Mucosa of stomach (tissue), 1 donor: Measurements from ENCODE around the gene RARRES1.

Source experiments
- H3K27me3 ChIP-seq: one replicate; pipeline ENCODE4 v1.7.0; 2013; ENCODE audit warnings: mild to moderate bottlenecking, low read length; ENCODE audit not compliant: control insufficient read depth, insufficient read depth
- H3K36me3 ChIP-seq: one replicate; pipeline ENCODE4 v1.7.0; 2013; ENCODE audit warnings: low read length; ENCODE audit not compliant: control insufficient read depth, insufficient read depth
- H3K4me1 ChIP-seq: one replicate; pipeline ENCODE4 v1.7.0; 2013; ENCODE audit warnings: mild to moderate bottlenecking, low read length; ENCODE audit not compliant: control insufficient read depth, insufficient read depth
- H3K4me3 ChIP-seq: one replicate; pipeline ENCODE4 v1.7.0; 2013; ENCODE audit warnings: low read length
- H3K9ac ChIP-seq: one replicate; pipeline ENCODE4 v1.7.0; 2013; ENCODE audit warnings: mild to moderate bottlenecking, low read length, moderate library complexity
- H3K9me3 ChIP-seq: one replicate; pipeline ENCODE4 v1.7.0; 2013; ENCODE audit warnings: mild to moderate bottlenecking, low read length, moderate library complexity; ENCODE audit not compliant: control insufficient read depth
- donor health status: Pancreatic carcinoma.

The RARRES1 gene

GRCh38 chr3:158753854-158754253, 21.6 kb upstream of the RARRES1 start:
- H3K9me3 ChIP-seq = no peaks in the 10 kb centered on the region
- H3K27me3 ChIP-seq = no peaks in the 10 kb centered on the region
- no peaks in the 10 kb centered on the region for H3K36me3 ChIP-seq
- no peaks in the 10 kb centered on the region for H3K4me1 ChIP-seq
- H3K4me3 ChIP-seq = no peak overlapping the region
- H3K9ac ChIP-seq = no peak overlapping the region

DNA sequence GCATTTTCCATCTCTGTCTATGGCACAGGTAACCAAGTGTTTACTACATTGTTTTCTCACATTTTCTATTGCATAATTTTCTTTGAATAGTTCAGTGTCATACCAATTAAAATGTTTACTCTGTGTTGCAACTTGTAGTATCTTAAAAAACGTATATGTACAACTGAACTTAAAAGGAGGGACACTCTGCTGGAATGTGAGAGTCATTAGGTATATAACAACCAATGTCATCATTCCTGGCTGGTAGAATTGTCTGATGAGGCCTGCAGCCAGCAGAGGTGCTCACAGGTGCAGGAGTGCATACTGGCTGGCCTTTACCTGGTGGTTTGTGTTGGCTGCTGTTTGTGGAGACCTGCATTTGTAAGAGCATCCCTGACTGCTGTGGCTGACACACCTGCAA, 19.1 kb upstream of the RARRES1 start:
- Histone ChIP-seq H3K4me3 (no peak overlapping the region), H3K36me3 (no peaks in the 10 kb centered on the region), H3K27me3 (no peaks in the 10 kb centered on the region), H3K9ac (no peak overlapping the region), H3K9me3 (no peaks in the 10 kb centered on the region), H3K4me1 (no peaks in the 10 kb centered on the region)

- H3K9me3 ChIP-seq = no peaks in the 10 kb centered on the region
- H3K36me3 ChIP-seq = no peaks in the 10 kb centered on the region
- H3K27me3 ChIP-seq = no peaks in the 10 kb centered on the region
- no peak overlapping the region for H3K4me3 ChIP-seq
- no peak overlapping the region for H3K9ac ChIP-seq
- H3K4me1 ChIP-seq = no peaks in the 10 kb centered on the region
Observed at GRCh38 chr3:158750016-158750415, 17.8 kb upstream of the RARRES1 start.

DNA sequence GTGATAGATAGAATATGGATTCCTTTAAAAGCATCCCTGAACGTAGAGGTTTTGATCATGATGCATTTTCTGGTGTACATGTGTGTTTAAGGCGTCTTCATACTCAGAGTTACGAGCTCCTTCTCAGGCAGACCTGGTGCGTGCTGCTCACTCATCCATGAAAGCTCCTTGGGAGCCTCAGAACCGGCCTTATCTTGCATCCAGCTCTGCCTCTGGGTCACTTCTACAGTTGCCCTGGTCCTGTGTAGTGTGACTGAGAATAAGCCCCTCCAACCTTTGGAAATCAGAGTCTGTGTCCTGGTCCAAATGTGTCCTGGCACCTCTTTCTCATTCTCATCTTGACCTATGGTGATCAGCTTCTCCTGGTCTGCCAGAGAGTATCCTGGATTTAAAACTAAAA, 17.3 kb upstream of the RARRES1 start:
- no peaks in the 10 kb centered on the region for H3K36me3 ChIP-seq
- H3K27me3 ChIP-seq = no peaks in the 10 kb centered on the region
- H3K4me3 ChIP-seq = no peak overlapping the region

GRCh38 chr3:158748237-158748828, 16.1 kb upstream of the RARRES1 start:
- Histone ChIP-seq H3K36me3 (no peaks in the 10 kb centered on the region), H3K9ac (no peak overlapping the region), H3K4me1 (no peaks in the 10 kb centered on the region), H3K9me3 (no peaks in the 10 kb centered on the region), H3K4me3 (no peak overlapping the region), H3K27me3 (no peaks in the 10 kb centered on the region)

More for the DNA sequence above, 17.3 kb upstream of the RARRES1 start:
- Histone ChIP-seq H3K4me1 (no peaks in the 10 kb centered on the region), H3K9me3 (no peaks in the 10 kb centered on the region), H3K9ac (no peak overlapping the region)

DNA sequence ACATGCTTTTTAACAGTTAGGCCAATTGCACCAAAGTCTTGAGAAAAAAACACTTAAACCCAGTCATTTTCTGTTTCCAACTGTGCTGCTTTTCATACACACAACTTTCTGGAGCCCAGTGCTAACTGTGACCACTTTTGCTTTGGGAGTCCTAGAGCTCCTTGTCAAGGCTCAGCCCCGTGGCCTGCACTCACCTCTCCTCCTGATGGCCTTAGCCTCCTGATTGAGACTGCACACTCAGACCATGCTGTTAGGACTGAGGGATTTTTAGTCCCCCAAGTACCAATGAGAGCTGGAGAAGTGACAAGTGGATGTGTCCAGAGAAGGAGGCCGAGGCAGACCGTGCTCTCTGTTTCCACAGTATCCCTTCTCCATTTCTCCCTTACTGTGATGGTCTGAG, 15.2 kb upstream of the RARRES1 start:
- H3K4me1 ChIP-seq = no peaks in the 10 kb centered on the region
- H3K9ac ChIP-seq = no peak overlapping the region
- no peaks in the 10 kb centered on the region for H3K36me3 ChIP-seq
- no peaks in the 10 kb centered on the region for H3K9me3 ChIP-seq
- H3K27me3 ChIP-seq = no peaks in the 10 kb centered on the region
- H3K4me3 ChIP-seq = no peak overlapping the region

DNA sequence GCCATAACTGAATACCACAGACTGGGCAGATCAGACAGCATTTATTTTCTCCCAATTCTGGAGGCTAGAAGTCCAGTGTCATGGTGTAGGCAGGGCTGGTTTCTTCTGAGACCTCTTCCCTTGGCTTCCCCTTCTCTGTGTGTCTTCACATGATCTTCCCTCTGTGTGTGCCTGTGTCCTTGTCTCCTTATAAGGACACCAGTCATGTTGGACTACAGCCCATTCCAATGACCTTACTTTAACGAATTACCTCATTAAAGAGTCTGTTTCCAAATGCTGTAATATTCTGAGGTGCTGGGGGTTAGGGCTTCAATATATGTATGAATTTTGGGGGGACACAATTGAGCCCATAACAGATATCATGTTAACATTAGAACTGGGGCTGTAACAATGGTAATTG, 13.3 kb upstream of the RARRES1 start:
- no peaks in the 10 kb centered on the region for H3K9me3 ChIP-seq
- no peaks in the 10 kb centered on the region for H3K36me3 ChIP-seq
- H3K9ac ChIP-seq = no peak overlapping the region
- H3K27me3 ChIP-seq = no peaks in the 10 kb centered on the region
- H3K4me1 ChIP-seq = no peaks in the 10 kb centered on the region
- H3K4me3 ChIP-seq = no peak overlapping the region

DNA sequence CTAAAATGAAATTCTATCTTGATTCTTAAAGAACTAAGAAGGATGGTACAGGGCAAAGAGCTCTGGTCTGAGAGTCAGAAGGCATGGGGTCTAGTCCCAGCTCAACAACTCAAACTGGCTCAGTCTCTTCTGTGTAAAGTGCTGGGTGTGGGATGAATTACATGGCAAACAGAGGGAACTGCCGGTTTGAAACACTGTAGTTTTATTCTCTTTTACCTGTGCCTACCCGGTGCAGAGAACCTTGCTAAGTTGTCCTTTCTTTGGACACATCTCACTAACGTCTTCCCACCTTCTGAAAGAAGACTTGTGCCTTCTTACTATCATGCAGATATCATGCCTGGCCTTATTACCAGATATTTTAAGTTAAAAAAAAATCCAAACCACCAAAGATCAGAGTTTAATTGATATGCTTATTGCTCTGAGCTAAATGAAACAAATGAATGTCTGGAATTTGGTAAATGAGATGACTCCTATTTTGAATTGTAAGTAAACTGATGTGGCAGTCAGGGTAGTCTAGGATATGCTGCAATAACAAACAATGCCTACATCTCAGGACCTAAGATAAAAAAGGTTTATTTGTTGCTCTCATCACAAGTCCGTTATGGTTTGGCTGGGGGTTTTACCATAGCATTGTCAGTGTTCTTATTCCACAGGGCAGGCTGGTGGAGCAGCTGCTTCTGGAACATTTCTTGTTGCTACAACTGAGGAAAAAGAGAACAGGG, 12.5 kb upstream of the RARRES1 start:
- H3K27me3 ChIP-seq = no peaks in the 10 kb centered on the region
- H3K36me3 ChIP-seq = no peaks in the 10 kb centered on the region
- H3K4me3 ChIP-seq = no peak overlapping the region
- H3K4me1 ChIP-seq = no peaks in the 10 kb centered on the region
- H3K9ac ChIP-seq = no peak overlapping the region
- no peaks in the 10 kb centered on the region for H3K9me3 ChIP-seq

GRCh38 chr3:158743664-158744566, 11.7 kb upstream of the RARRES1 start:
- H3K27me3 ChIP-seq = no peaks in the 10 kb centered on the region
- H3K9ac ChIP-seq = no peak overlapping the region
- H3K4me3 ChIP-seq = no peak overlapping the region
- H3K36me3 ChIP-seq = no peaks in the 10 kb centered on the region
- H3K4me1 ChIP-seq = no peaks in the 10 kb centered on the region
- no peaks in the 10 kb centered on the region for H3K9me3 ChIP-seq

DNA sequence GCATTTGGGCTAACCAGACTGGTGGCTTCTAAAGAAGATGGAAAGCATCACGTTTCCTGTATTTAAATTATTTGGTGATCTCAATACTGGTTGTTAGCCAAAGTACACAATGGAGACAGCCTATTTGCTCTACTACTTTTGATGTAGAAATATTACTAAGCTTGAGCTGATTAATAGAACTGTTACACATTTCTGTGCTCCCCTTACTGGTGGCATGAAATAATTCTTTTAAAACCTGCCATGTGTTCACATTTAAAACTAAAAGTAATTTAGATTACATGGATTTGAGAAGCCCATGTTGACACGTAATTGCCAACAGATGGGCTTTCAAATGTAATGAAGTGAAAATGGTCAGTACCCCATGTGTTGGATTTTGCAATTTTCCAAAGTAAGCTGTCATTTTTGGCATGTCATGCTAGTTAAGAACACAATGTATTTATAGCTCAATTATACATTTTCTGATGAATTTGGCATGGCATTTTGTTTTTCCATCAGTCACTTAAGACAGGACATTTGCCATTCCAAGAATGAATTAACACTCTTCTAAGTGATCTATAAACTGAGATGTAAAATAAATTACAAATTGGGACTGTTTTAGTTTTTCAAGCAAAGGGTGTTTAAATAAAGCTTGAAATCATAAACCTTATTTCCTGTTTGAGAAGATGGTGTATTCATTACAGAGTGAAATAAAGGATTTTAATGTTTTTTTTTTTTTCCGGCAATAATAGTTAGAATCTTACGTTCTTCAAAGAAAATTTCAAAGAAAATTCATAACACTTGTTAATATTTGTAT, 10.8 kb upstream of the RARRES1 start:
- Histone ChIP-seq H3K4me3 (no peak overlapping the region), H3K4me1 (no peaks in the 10 kb centered on the region), H3K9me3 (no peaks in the 10 kb centered on the region), H3K36me3 (no peaks in the 10 kb centered on the region), H3K27me3 (no peaks in the 10 kb centered on the region), H3K9ac (no peak overlapping the region)

- Histone ChIP-seq H3K27me3 (no peaks in the 10 kb centered on the region), H3K4me3 (no peak overlapping the region), H3K4me1 (no peaks in the 10 kb centered on the region), H3K9me3 (no peaks in the 10 kb centered on the region), H3K36me3 (no peaks in the 10 kb centered on the region), H3K9ac (no peak overlapping the region)
Observed at GRCh38 chr3:158739661-158740060, 7.4 kb upstream of the RARRES1 start.
